Measurements from ENCODE around the gene CTNNBIP1.

The CTNNBIP1 gene

DNA sequence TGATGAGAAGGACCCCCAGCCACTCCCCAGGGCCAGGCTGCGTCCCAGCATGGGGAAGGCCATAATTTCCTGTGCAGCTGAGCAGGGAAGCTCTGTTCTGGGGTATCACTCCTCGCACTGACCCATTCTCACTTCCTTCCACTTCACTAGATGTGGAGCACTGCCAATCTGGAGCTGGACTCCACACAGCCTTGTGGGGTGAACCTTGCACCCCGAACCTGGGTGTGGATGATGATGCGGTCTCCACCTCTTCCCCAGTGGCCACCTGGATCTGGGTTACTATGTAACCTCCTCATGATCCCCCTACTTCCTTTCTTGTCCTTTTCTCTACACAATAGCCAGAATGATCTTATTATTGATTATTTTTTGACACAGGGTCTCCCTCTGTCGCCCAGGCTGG, 36.7 kb downstream of the CTNNBIP1 start:
- no peak overlapping the region for H3K4me3 ChIP-seq (ENCODE audit: low read depth, low read length)
- TF ChIP-seq, protein P1, sequence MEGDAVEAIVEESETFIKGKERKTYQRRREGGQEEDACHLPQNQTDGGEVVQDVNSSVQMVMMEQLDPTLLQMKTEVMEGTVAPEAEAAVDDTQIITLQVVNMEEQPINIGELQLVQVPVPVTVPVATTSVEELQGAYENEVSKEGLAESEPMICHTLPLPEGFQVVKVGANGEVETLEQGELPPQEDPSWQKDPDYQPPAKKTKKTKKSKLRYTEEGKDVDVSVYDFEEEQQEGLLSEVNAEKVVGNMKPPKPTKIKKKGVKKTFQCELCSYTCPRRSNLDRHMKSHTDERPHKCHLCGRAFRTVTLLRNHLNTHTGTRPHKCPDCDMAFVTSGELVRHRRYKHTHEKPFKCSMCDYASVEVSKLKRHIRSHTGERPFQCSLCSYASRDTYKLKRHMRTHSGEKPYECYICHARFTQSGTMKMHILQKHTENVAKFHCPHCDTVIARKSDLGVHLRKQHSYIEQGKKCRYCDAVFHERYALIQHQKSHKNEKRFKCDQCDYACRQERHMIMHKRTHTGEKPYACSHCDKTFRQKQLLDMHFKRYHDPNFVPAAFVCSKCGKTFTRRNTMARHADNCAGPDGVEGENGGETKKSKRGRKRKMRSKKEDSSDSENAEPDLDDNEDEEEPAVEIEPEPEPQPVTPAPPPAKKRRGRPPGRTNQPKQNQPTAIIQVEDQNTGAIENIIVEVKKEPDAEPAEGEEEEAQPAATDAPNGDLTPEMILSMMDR (IDR thresholded peaks at IDR 0.05; ENCODE audit: low read depth, low read length, missing control alignments): no peak
- DNase-seq (ENCODE audit: low read depth): no peak

DNA sequence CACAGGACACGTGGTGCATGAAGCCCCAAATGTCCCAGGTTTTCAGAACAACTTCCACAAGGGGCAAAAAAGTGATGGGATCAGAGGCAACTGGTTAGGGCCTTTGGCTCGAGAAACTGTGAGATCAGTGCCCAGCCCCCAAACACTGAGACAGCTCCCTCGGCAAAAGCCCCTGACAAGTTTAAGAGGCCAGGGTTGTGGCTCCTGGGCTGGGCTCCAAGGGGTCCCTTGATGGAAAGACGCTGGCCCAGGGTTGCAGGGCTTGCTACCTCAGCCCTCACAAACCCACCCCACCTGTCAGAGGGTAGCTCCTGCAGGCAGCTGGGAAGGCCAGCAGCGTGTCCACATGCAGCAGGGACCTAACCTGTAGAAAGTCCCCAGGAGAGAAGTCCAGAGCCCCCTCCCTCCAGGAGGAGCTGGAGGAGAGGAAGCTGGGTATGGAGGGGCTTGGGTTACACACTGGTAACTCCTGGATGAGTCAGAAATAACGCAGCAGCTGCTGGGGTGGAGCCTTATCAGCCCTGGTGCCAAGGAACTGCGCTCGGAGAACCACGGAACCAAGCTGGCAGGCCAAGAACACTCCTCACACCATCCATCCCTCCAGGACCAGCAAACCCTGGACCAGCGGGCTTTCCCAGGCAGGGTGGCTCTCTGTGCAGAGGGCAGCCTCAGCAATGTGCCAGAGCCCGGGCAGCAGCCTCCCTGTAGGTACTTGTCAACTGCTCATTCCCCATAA, 37.5 kb downstream of the CTNNBIP1 start:
- no peak for DNase-seq (ENCODE audit: low read depth)
- TF ChIP-seq, protein P1 (IDR thresholded peaks at IDR 0.05; ENCODE audit: low read depth, low read length, missing control alignments): no peak
- H3K4me3 ChIP-seq (ENCODE audit: low read depth, low read length): no peak overlapping the region

DNA sequence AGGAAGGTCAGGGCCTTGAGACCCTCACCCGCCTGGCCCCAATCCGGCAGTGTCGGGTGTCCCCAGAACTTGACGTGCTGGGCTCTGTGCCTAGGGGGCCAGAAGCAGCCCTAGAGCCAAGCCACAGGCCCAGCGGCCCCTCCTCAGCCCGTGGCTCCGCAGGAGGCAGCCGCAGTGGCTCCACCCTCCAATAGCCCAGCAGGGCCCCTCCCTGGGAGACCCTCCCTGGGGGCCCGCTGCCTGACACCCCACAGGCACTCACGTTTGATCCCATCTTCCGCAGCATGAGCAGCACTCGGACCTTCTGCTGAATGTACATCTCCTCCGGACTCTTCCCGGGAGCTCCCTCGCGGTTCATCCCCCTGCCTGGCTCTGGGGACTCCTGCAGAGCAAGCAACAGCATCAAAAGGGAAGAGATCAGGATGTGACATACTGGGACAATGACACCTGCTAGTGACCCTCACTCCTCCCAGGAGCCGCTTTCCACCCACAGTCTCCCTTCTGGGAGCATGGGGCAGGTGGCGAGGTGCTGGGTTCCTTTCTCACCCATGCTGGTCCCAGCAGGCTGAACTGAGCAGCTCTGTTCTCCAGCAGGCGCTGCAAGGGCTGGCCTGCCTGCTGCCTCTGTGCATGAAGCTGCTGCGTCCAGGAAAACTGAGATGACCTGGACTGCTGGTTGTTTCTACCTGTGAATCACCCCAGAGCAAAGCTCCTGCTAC, 38.2 kb downstream of the CTNNBIP1 start:
- no peak overlapping the region for H3K4me3 ChIP-seq (ENCODE audit: low read depth, low read length)
- TF ChIP-seq, protein P1 (IDR thresholded peaks at IDR 0.05; ENCODE audit: low read depth, low read length, missing control alignments): no peak
- DNase-seq (ENCODE audit: low read depth): no peak

DNA sequence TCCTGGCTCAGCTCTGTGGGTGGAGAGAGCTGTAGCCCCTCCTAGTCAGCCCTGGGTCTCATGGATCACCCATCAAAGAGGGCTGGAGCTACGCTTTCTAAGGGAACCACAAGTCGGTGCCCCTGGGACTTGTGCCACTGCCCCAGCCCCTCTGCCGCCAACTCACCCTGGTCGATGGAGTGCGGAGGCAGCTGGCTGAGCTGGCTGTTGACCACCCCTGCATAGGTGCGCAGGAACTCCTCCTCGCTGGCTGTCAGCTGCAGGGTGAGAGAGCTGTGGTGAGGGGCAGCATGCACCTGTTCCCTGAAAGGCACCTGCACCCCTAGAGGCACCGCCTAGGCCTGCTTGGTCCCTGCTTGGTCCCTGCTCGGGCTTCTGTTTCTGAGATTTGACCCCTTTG, 39.0 kb downstream of the CTNNBIP1 start:
- TF ChIP-seq, protein P1 (IDR thresholded peaks at IDR 0.05; ENCODE audit: low read depth, low read length, missing control alignments): no peak
- no peak for DNase-seq (ENCODE audit: low read depth)
- H3K4me3 ChIP-seq (ENCODE audit: low read depth, low read length): no peak overlapping the region

DNA sequence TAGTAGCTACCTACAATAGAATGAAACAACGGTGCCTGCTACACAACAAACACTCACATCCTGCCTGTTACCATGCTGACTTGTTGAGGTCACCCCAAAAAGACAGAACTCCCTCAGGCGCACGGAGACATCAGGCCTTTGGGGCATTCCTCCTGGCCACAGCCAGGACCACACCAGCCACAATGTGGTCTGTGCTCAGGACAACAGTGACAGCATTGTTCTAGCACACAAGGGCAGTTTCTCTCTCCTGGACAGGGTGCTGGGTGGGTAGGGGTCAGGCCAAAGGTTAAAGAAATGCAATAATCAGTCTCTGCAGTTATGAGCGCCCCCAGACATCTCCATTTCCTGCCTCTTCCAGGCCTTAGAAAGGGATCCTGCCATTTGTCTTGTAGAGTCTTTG, 39.5 kb downstream of the CTNNBIP1 start:
- DNase-seq (ENCODE audit: low read depth): no peak
- H3K4me3 ChIP-seq (ENCODE audit: low read depth, low read length): no peak overlapping the region
- TF ChIP-seq, protein P1 (IDR thresholded peaks at IDR 0.05; ENCODE audit: low read depth, low read length, missing control alignments): no peak

DNA sequence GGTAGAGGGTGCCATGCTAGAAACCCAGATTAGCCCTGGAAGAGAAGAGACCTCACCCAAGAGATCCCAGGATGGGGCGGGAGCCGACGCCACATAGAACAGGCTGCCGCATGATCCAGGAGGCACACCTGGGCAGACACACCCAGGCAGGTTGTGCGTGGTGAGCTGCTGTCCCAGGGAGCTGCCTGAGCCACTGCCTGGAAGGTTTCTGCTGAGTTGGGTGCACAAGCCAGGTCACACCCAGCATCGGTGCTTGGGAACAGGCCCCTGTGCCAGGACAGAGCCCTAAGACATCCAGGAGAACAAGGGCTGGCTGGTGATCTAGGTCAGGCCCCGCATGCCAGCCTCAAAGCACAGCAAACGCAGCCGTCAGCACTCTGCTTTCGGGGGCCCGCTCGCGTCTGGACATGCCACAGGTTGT, 40.2 kb downstream of the CTNNBIP1 start:
- no peak overlapping the region for H3K4me3 ChIP-seq (ENCODE audit: low read depth, low read length)
- DNase-seq (ENCODE audit: low read depth): no peak
- TF ChIP-seq, protein P1 (IDR thresholded peaks at IDR 0.05; ENCODE audit: low read depth, low read length, missing control alignments): no peak
